ENCODE measurements around the gene DCUN1D4.

DCUN1D4 gene

GRCh38 chr4:51842554-51843308, at the start of gene DCUN1D4:
DCUN1D4 (plus strand) TSS chr4:51843153; CDS start chr4:51843243, 90 bp downstream.
- peak within 1 kb of the TSS; percentile 87 for H3K4me3 ChIP-seq (ENCODE audit: low read depth, low read length)
- peak; percentile 100 for DNase-seq (ENCODE audit: low read depth)
- TF ChIP-seq, protein P1, sequence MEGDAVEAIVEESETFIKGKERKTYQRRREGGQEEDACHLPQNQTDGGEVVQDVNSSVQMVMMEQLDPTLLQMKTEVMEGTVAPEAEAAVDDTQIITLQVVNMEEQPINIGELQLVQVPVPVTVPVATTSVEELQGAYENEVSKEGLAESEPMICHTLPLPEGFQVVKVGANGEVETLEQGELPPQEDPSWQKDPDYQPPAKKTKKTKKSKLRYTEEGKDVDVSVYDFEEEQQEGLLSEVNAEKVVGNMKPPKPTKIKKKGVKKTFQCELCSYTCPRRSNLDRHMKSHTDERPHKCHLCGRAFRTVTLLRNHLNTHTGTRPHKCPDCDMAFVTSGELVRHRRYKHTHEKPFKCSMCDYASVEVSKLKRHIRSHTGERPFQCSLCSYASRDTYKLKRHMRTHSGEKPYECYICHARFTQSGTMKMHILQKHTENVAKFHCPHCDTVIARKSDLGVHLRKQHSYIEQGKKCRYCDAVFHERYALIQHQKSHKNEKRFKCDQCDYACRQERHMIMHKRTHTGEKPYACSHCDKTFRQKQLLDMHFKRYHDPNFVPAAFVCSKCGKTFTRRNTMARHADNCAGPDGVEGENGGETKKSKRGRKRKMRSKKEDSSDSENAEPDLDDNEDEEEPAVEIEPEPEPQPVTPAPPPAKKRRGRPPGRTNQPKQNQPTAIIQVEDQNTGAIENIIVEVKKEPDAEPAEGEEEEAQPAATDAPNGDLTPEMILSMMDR (conservative IDR thresholded peaks at IDR 0.05; ENCODE audit: low read depth, low read length): peak; percentile 42

DNA sequence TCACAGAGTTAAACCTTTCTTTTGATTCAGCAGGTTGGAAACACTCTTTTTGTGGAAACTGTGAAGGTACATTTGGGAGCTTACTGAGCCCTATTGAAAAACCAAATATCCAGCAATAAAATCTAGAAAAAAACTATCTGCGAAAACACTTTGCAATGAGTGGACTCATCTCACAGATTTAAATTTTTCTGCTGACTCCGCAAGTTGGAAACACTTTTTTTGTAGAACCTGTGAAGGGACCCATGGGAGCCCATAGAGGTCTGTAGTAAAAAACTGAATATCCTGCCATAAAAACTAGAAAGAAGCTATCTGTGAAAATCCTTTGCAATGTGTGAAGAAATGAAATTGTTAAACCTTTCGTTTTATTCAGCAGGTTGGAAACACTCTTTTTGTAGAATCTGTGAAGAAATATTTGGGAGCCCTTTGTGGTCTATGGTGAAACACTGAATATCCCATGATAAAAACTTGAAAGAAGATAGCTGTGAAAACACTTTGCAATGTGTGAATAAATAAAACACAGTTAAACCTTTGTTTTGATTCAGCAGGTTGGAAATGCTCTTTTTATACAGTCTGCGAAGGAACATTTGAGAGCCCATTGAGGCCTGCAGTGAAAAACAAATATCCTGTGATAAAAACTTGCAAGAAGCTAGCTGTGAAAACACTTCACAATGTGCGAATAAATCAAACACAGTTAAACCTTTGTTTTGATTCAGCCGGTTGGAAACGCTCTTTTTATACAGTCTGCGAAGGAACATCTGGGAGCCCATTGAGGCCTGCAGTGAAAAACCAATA, 22.3 kb upstream of the DCUN1D4 start:
- DNase-seq (ENCODE audit: low read depth): no peak
- H3K4me3 ChIP-seq (ENCODE audit: low read depth, low read length): no peak overlapping the region
- TF ChIP-seq, protein P1 (conservative IDR thresholded peaks at IDR 0.05; ENCODE audit: low read depth, low read length): no peak

DNA sequence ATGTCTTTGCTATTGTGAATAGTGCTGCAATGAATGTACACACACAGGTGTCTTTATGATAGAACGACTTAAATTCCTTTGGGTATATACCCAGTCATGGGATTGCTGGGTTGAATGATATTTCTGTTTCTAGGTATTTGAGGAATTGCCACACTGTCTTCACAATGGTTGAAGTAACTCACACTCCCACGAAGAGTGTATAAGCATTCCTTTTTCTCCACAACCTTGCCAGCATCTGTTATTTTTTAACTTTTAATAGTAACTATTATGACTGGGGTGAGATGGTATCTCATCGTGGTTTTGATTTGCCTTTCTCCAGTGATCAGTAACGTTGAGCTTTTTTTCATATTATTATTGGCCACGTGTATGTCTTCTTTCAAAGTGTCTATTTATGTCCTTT, 17.6 kb upstream of the DCUN1D4 start:
- TF ChIP-seq, protein P1 (conservative IDR thresholded peaks at IDR 0.05; ENCODE audit: low read depth, low read length): no peak
- no peak for DNase-seq (ENCODE audit: low read depth)
- no peak overlapping the region for H3K4me3 ChIP-seq (ENCODE audit: low read depth, low read length)

DNA sequence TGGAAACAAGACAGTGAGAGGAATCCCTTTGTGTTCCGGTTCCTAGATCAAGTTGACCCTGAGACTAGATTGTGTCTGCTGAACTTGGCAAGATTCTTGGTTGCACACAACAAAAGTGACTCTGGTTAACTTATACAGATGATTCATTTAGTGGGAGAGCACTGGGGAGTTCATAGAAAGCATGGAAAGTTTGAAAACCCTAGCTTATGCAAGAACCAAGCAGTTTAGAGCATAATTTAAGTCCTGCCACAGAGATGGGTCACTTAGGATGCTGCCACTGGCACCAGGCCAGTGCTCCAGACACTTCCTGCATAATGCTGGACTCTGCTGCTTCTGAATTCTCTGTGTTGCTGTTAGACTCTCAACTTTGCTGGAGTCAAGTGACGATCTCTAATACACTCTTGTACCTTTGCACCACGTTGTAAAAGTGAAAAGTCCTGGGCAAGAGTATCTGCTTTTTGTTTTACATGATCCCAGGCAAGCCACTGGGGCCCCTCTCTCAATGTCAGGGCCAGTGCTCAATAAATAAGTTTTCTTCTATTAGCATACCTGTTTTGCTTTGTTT, 12.7 kb upstream of the DCUN1D4 start:
- DNase-seq (ENCODE audit: low read depth): no peak
- TF ChIP-seq, protein P1 (conservative IDR thresholded peaks at IDR 0.05; ENCODE audit: low read depth, low read length): no peak
- no peak overlapping the region for H3K4me3 ChIP-seq (ENCODE audit: low read depth, low read length)

- TF ChIP-seq, protein P1 (conservative IDR thresholded peaks at IDR 0.05; ENCODE audit: low read depth, low read length): peak; percentile 92
- no peak overlapping the region for H3K4me3 ChIP-seq (ENCODE audit: low read depth, low read length)
- DNase-seq (ENCODE audit: low read depth): peak; percentile 74
Observed at GRCh38 chr4:51831133-51831532, 11.8 kb upstream of the DCUN1D4 start.

GRCh38 chr4:51833236-51833635, 9.7 kb upstream of the DCUN1D4 start:
- no peak for DNase-seq (ENCODE audit: low read depth)
- TF ChIP-seq, protein P1 (conservative IDR thresholded peaks at IDR 0.05; ENCODE audit: low read depth, low read length): no peak
- H3K4me3 ChIP-seq (ENCODE audit: low read depth, low read length): no peak overlapping the region
